ENCODE results near the gene KDM2B.

KDM2B gene

DNA sequence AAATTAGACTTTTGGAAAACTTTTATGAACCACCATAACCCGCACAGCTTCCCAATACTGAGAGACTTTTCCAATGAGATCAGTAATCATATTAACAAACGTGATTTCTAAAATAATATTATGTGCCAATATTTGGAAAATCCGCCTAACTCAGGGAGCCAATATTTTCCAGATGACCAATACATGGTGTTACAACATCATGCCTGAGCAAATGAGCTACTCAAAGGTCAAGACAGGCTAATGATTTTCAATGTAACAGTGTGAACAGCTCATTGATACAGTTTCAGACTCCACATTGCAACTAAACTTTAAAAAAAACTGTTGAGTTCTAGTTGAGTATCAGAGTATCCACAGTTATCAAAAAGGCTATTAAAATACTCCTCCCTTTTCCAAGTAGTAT is 134.1 kb downstream of the KDM2B start:
- TF ChIP-seq, protein P1, sequence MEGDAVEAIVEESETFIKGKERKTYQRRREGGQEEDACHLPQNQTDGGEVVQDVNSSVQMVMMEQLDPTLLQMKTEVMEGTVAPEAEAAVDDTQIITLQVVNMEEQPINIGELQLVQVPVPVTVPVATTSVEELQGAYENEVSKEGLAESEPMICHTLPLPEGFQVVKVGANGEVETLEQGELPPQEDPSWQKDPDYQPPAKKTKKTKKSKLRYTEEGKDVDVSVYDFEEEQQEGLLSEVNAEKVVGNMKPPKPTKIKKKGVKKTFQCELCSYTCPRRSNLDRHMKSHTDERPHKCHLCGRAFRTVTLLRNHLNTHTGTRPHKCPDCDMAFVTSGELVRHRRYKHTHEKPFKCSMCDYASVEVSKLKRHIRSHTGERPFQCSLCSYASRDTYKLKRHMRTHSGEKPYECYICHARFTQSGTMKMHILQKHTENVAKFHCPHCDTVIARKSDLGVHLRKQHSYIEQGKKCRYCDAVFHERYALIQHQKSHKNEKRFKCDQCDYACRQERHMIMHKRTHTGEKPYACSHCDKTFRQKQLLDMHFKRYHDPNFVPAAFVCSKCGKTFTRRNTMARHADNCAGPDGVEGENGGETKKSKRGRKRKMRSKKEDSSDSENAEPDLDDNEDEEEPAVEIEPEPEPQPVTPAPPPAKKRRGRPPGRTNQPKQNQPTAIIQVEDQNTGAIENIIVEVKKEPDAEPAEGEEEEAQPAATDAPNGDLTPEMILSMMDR (IDR thresholded peaks at IDR 0.05; ENCODE audit: extremely low read depth, missing control alignments), result no peak
- DNase-seq (ENCODE audit: low spot score), result no peak

DNA sequence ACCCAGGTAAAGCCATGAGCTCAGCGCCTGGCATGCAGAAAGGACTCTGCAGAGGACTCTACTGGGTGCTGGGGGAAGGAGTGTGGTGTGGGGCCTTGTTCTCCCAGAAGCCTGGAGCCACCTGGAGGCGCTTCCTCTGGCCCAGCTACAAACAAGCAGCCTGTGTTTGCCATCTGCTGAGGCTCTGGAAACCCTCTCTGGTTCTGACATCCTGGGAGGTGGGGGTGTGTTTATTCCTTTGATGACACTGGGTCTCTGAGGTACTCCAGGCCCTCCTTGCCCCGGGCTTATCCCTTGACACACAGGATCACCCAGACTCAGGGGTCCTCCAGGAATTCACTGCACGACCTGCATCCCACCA is 136.0 kb downstream of the KDM2B start:
- DNase-seq (ENCODE audit: low spot score), result no peak
- TF ChIP-seq, protein P1 (IDR thresholded peaks at IDR 0.05; ENCODE audit: extremely low read depth, missing control alignments), result no peak

DNA sequence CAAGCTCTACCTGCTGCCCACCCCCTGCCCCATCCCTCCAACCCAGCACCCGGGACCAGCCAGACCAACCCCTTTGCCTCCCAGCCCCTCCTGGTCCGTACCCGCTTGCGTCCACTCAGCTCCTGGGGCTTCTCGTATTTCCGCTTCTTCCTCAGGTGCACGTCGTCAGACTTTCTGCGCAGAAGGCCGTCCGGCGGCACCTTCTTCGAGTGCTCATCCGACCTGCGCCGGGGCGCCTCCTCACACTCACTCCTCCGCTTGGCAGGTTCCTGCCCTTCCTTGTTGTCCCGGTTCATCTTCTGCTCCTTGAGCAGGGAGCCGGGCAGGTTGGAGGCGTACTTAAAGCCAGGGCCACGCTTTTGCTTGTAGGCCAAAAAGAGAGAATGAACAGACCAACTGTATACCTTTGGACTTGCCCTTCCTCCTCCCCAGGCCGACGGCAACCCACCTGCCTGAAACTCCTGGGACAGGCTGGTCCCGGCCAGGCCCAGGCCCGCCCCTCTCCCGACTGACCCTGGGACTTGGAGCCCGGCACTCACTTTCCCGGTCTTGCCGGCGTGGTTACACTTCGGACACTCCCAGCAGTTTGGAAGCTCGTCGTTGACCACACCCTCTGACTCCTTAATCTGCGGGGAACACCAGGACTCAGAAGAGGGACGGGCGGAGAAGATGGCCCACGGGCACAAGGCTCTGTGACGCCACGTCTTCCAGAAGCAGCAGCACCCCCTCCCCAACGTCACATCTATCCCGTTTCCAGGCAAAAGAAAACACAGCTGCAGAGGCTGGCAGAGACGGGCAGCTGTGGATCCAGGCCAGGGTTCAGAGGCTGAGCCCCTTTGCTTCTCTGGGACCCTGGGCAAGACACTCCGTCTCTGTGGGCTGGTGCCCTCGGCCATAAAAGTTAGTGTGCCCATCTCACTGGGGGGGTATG is 136.6 kb downstream of the KDM2B start:
- TF ChIP-seq, protein P1 (IDR thresholded peaks at IDR 0.05; ENCODE audit: extremely low read depth, missing control alignments), result no peak
- no peak for DNase-seq (ENCODE audit: low spot score)

DNA sequence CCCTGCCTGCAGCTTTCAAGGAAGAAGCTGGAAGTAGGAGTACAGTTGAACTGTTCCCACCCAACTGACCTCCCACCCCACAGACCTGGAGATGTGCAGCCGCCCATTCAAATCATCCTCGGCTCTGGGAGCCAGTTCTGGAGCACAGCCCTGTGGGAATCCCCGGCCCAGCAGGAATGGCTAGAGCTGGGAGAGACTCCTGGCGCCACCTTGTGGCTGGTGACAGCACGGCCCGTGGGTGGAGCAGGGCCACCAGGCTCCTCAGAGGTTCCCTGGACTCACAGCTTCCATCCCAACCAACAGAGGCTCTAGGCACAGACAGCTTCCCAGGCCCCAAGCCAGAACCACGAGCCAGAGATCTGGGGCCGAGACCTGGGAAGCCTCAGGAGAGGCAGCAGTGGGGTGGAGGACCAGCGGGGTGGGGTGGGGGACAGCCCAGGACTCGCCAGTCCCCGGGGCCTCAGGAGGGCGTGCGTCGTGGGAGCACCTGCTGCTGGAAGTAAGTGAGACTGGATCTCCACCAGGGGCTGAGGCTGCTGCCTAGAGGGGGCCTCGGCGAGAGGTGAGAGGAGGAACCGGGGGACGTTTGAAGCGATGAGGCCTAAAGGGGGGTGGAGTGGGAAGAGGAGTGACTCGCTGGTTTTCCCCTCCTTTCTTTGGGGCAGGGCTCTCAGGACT is 137.5 kb downstream of the KDM2B start:
- DNase-seq (ENCODE audit: low spot score), result peak; percentile 92
- TF ChIP-seq, protein P1 (IDR thresholded peaks at IDR 0.05; ENCODE audit: extremely low read depth, missing control alignments), result peak; percentile 95

DNA sequence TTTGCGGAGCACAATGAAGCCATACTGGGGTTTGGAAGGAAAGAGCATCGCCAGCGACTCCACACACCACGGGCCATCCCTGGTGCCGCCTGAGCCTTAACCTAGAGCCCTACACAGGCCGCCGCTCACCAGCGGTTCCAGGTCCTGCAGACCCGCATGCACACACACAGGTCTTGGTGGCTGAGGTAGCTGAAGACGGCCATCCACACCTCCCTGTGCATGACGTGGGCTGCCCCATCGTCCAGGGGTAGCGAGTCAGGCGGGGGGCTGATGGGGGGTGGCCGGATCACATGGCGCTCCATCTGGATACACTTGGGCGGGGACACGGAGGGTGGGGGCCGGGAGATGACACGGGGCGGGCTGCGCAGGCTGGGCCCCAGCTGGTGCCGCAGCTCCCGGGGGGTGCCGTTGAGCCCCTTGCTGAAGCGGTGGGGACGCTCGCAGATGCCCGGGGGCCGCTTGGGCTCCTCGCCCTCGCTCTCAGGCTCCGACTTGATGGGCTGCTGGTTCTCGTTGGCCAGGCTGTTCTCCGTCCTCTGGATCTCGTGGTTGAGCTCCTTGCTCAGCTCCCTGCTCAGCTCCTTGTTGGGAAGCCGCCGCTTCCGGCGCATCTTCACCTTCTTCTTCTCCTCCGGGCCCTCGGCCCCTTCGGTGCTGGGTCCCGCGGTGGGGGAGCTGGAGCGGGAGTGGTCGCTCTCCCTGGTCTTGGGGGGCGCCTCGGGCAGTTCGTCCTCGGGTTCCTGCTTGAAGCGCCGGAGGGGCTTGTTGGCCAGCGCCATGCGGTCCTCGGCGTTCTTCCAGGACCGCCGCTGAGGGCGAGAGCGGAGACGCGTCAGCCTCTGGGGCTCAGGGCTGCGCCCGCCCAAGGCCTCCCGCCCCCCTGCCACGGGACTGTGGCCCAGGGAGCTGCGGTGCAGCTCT is 138.5 kb downstream of the KDM2B start:
- DNase-seq (ENCODE audit: low spot score), result no peak
- TF ChIP-seq, protein P1 (IDR thresholded peaks at IDR 0.05; ENCODE audit: extremely low read depth, missing control alignments), result no peak

DNA sequence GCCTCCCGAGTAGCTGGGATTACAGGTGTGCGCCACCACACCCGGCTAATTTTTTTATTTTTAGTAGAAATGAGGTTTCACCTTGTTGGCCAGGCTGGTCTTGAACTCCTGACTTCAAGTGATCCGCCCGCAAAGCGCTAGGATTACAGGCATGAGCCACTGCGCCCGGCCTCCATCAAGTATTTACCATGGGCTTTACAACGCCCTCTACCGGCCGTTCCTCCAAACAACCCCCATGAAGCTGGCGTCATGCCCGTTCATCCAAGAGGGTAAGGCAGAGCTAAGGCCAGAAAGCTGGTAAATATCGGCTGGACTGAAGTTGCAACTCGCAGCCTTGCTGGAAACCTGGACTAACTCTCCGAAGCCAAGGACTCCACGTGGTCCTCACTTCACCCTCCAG is 139.3 kb downstream of the KDM2B start:
- no peak for DNase-seq (ENCODE audit: low spot score)
- TF ChIP-seq, protein P1 (IDR thresholded peaks at IDR 0.05; ENCODE audit: extremely low read depth, missing control alignments), result no peak

All from GM20000 (cell line).